B cell (primary cell): ENCODE results near the gene HLCS. TPM values are rescaled to one million over a fixed set of nuclear protein-coding genes. Genes with fewer than 3 reads are reported as not detected.

ENCODE experiments used
- ATAC-seq: fragments of 200-7000 bp; cut with Tn5 transposase; one replicate; pipeline ENCODE4 v1.10.0; 2021; ENCODE audit warnings: low read depth, mild to moderate bottlenecking, moderate number of reproducible peaks, moderate library complexity
- CTCF ChIA-PET: fragments of 350-600 bp; sonication (Branson Sonifier 250); formaldehyde crosslinking; loops from one replicate; lab custom pipeline; 2021; ENCODE audit warnings: antibody characterized with exemption, inconsistent platforms; lab: Charles Lee
- POLR2A ChIA-PET: fragments of 350-600 bp; sonication (Branson Sonifier 250); formaldehyde crosslinking; loops from one replicate; lab custom pipeline; 2021; ENCODE audit warnings: antibody characterized with exemption; lab: Charles Lee
- DNase-seq: peaks from one replicate; pipeline ENCODE4 v3.0.0; 2013
- H2AFZ ChIP-seq: 2 replicates; pipeline ENCODE4 v1.6.1; 2012; ENCODE audit warnings: mild to moderate bottlenecking, low read depth, low read length; ENCODE audit not compliant: insufficient read depth, poor library complexity, severe bottlenecking
- H3K27ac ChIP-seq, 2 donors: 1 replicate in 1 of 2; 2 replicates in 1 of 2; pipeline ENCODE4 v1.5.1; 2012 to 2013; ENCODE audit warnings: low read length in 2 of 2, mild to moderate bottlenecking in 2 of 2, moderate library complexity in 1 of 2
- H3K27me3 ChIP-seq, 4 experiments: fragments of 200-600 bp in 1 of 4; sonication (generic) in 1 of 4; replicated peaks in 1 of 4; 1 replicate in 2 of 4; 2 replicates in 2 of 4; pipeline versions ENCODE4 v1.6.1 to v1.7.0; 2013 to 2016; ENCODE audit warnings: low read length in 3 of 4, mild to moderate bottlenecking in 2 of 4, mixed read lengths in 1 of 4, moderate library complexity in 1 of 4; ENCODE audit not compliant: insufficient read depth in 4 of 4, control insufficient read depth in 3 of 4; ENCODE audit errors: control extremely low read depth in 1 of 4
- H3K36me3 ChIP-seq, 2 experiments: replicated peaks in 1 of 2; 1 replicate in 1 of 2; 2 replicates in 1 of 2; pipeline versions ENCODE4 v1.6.1 to v1.7.1; 2013; ENCODE audit warnings: low read length in 1 of 2; ENCODE audit not compliant: insufficient read depth in 2 of 2, control insufficient read depth in 1 of 2; ENCODE audit errors: control extremely low read depth in 1 of 2, extremely low read depth in 1 of 2
- H3K4me1 ChIP-seq, 2 donors: fragments of 200-600 bp in 1 of 2; sonication (generic) in 1 of 2; 1 replicate in 1 of 2; 2 replicates in 1 of 2; pipeline versions ENCODE4 v1.5.1 to v1.6.1; 2013 to 2017; ENCODE audit warnings: low read length in 2 of 2; ENCODE audit not compliant: control insufficient read depth in 2 of 2, insufficient read depth in 2 of 2
- H3K4me2 ChIP-seq: replicated peaks from 2 replicates; pipeline ENCODE3; 2012; ENCODE audit warnings: mild to moderate bottlenecking, low read depth, low read length; ENCODE audit not compliant: poor library complexity, severe bottlenecking
- H3K4me3 ChIP-seq, 5 experiments: fragments of 200-600 bp in 1 of 5; sonication (generic) in 1 of 5; 1 replicate in 3 of 5; 2 replicates in 2 of 5; pipeline versions ENCODE4 v1.5.1 to v1.7.0; 2011 to 2016; ENCODE audit warnings: low read length in 4 of 5, mild to moderate bottlenecking in 4 of 5, low read depth in 2 of 5, control low read depth in 1 of 5, moderate library complexity in 1 of 5; ENCODE audit not compliant: insufficient read depth in 1 of 5; ENCODE audit errors: control extremely low read depth in 1 of 5, extremely low read depth in 1 of 5
- H3K79me2 ChIP-seq: fragments of 200-600 bp; sonication (generic); one replicate; pipeline ENCODE4 v1.6.0; 2016; ENCODE audit warnings: low read length; ENCODE audit not compliant: control insufficient read depth, insufficient read depth
- H3K9ac ChIP-seq: fragments of 200-600 bp; sonication (generic); 2 replicates; pipeline ENCODE4 v1.6.1; 2017; ENCODE audit warnings: mild to moderate bottlenecking, low read length, moderate library complexity
- H3K9me3 ChIP-seq, 3 donors: one replicate each; pipeline versions ENCODE4 v1.6.1 to v1.7.1; 2013; ENCODE audit warnings: low read length in 2 of 3; ENCODE audit not compliant: control insufficient read depth in 2 of 3, insufficient read depth in 1 of 3; ENCODE audit errors: control extremely low read depth in 1 of 3
- H4K20me1 ChIP-seq: 2 replicates; pipeline ENCODE4 v1.6.0; 2012; ENCODE audit warnings: mild to moderate bottlenecking, low read length; ENCODE audit not compliant: insufficient read depth, control insufficient read depth, poor library complexity, severe bottlenecking
- H3K27ac Mint-ChIP-seq: one replicate; pipeline ENCODE4 v1.8.0; 2021; ENCODE audit warnings: mixed read lengths
- H3K27me3 Mint-ChIP-seq: one replicate; pipeline ENCODE4 v1.8.0; 2021; ENCODE audit warnings: mixed read lengths
- H3K4me1 Mint-ChIP-seq: one replicate; pipeline ENCODE4 v1.8.0; 2021; ENCODE audit warnings: mixed read lengths
- H3K4me3 Mint-ChIP-seq: one replicate; pipeline ENCODE4 v1.8.0; 2021; ENCODE audit warnings: mixed read lengths
- H3K9me3 Mint-ChIP-seq: one replicate; pipeline ENCODE4 v1.8.0; 2022; ENCODE audit warnings: mixed read lengths; ENCODE audit not compliant: insufficient read depth
- EZH2 ChIP-seq: IDR thresholded peaks from 2 replicates; pipeline ENCODE4 v1.6.1; 2012; ENCODE audit warnings: borderline replicate concordance, low read depth, mild to moderate bottlenecking, moderate library complexity, low read length; ENCODE audit not compliant: insufficient read depth, poor library complexity, severe bottlenecking
- WGBS: methylation state at CpG from one replicate; pipeline ENCODE4 v1.1.5; 2013; ENCODE audit warnings: missing lambda C conversion rate; ENCODE audit not compliant: insufficient coverage; 5-methylcytosine and 5-hydroxymethylcytosine counted together
- intact Hi-C: fragments of 100-400 bp; cut with micrococcal nuclease; formaldehyde crosslinking; loops from one replicate; pipeline ENCODE4 v1.10.0; 2022
- polyA plus RNA-seq: library from polyadenylated mRNA; depleted of rRNA; stranded (reverse); fragments of >200 nt; gene quantifications from 2 replicates; pipeline ENCODE4 v1.2.3, GENCODE V29; 2012
- total RNA-seq, 2 donors: library from RNA; stranded (reverse); fragments of 120-200 nt in 1 of 2; gene quantifications; 1 replicate in 1 of 2; 2 replicates in 1 of 2; pipeline versions ENCODE4 v1.2.3 to v1.2.4, GENCODE V29; 2013 to 2022
- TF ChIP-seq, protein P1 (sequence below): fragments of 200-600 bp; IDR thresholded peaks from one replicate; pipeline ENCODE4 v1.8.0; 2022; ENCODE audit warnings: antibody characterized with exemption, mild to moderate bottlenecking

The HLCS gene
- total and polyA plus RNA-seq, 2 donors (not counting 1 experiment from before 2014, with no cell fraction given) = 4.4 to 14.7 TPM

DNA sequence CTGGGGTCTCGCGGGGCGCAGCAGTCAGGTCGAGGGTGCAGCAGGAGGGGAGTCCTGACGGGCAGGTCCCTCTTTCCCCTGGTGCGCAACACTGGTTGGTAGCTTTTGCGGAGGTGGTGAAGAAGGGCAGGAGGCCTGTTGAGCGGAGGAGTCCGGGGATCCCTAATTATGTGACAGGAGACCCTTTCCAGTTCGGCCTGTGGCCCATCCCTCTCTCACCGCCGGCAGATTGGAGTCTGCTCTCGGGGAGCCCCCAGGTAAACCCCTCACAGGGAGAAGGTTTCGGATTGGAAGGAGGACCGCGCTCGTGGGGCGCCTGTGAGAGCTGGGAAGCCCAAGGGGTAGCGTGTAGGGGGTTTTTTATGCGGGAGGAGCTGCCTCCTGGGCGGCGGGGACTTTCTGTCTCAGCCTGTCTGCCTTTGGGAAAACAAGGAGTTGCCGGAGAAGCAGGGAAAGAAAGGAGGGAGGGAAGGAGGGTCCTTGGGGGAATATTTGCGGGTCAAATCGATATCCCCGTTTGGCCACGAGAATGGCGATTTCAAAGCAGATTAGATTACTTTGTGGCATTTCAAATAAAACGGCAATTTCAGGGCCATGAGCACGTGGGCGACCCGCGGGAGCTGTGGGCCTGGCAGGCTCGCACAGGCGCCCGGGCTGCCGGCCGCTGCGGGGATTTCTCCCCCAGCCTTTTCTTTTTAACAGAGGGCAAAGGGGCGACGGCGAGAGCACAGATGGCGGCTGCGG, 258.0 kb downstream of the HLCS start:
- Mint-ChIP-seq H3K4me1 (peaks cover 18% of the 10 kb centered on the region), H3K9me3 (no peaks in the 10 kb centered on the region), H3K27ac (no peak overlapping the region), H3K4me3 (no peak overlapping the region), H3K27me3 (peaks cover 72% of the 10 kb centered on the region)
- no peaks in the 10 kb centered on the region for H3K9me3 ChIP-seq
- no peak overlapping the region for H2AFZ ChIP-seq
- 8% methylated on average over 40 of the region's 44 CpGs for WGBS
- H3K27me3 ChIP-seq = peaks cover 0 to 83% (median 46%) of the 10 kb centered on the region in 4 experiments
- H3K4me3 ChIP-seq = no peak overlapping the region
- ATAC-seq (no peak), DNase-seq (no peak)
- H4K20me1 ChIP-seq = no peaks in the 10 kb centered on the region
- no peak overlapping the region for H3K27ac ChIP-seq
- intact Hi-C loops = no loop called here
- ChIA-PET CTCF (no interaction called here), POLR2A (no interaction called here)
- no peaks in the 10 kb centered on the region for H3K79me2 ChIP-seq
- peaks cover 9 to 17% of the 10 kb centered on the region in 2 donors for H3K4me1 ChIP-seq
- H3K9ac ChIP-seq = no peak overlapping the region
- TF ChIP-seq, protein P1, sequence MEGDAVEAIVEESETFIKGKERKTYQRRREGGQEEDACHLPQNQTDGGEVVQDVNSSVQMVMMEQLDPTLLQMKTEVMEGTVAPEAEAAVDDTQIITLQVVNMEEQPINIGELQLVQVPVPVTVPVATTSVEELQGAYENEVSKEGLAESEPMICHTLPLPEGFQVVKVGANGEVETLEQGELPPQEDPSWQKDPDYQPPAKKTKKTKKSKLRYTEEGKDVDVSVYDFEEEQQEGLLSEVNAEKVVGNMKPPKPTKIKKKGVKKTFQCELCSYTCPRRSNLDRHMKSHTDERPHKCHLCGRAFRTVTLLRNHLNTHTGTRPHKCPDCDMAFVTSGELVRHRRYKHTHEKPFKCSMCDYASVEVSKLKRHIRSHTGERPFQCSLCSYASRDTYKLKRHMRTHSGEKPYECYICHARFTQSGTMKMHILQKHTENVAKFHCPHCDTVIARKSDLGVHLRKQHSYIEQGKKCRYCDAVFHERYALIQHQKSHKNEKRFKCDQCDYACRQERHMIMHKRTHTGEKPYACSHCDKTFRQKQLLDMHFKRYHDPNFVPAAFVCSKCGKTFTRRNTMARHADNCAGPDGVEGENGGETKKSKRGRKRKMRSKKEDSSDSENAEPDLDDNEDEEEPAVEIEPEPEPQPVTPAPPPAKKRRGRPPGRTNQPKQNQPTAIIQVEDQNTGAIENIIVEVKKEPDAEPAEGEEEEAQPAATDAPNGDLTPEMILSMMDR = no peak
- TF ChIP-seq EZH2 = no peak
- H3K4me2 ChIP-seq = no peak overlapping the region
- H3K36me3 ChIP-seq = no peaks in the 10 kb centered on the region

GRCh38 chr21:36707763-36708285, 258.6 kb downstream of the HLCS start:
- ATAC-seq = no peak
- peaks cover 0 to under 1% (median 0%) of the 10 kb centered on the region in 3 donors for H3K9me3 ChIP-seq
- ChIA-PET POLR2A (no interaction called here), CTCF (no interaction called here)
- H3K27ac Mint-ChIP-seq = no peak overlapping the region
- no peaks in the 10 kb centered on the region for H3K9me3 Mint-ChIP-seq
- DNase-seq = no peak
- no peak overlapping the region for H3K4me3 Mint-ChIP-seq
- intact Hi-C loops = no loop called here
- H2AFZ ChIP-seq = no peak overlapping the region
- no peaks in the 10 kb centered on the region for H4K20me1 ChIP-seq
- H3K36me3 ChIP-seq = no peaks in the 10 kb centered on the region
- H3K79me2 ChIP-seq = no peaks in the 10 kb centered on the region
- no peak overlapping the region for H3K9ac ChIP-seq
- H3K4me1 ChIP-seq = peaks cover 9 to 17% of the 10 kb centered on the region in 2 donors
- no peak for TF ChIP-seq EZH2
- TF ChIP-seq, protein P1 = no peak
- WGBS = 11% methylated on average over 51 of the region's 53 CpGs
- no peak overlapping the region for H3K27ac ChIP-seq
- peaks cover 73% of the 10 kb centered on the region for H3K27me3 Mint-ChIP-seq
- H3K4me2 ChIP-seq = no peak overlapping the region
- peaks cover 0 to 83% (median 49%) of the 10 kb centered on the region in 4 experiments for H3K27me3 ChIP-seq
- no peak overlapping the region for H3K4me3 ChIP-seq
- H3K4me1 Mint-ChIP-seq = peaks cover 18% of the 10 kb centered on the region
